ENCODE measurements around the gene SNAP29.
"Not testable (repeated sequence)": the region's sequence is repeated elsewhere in the genome, so short reads cannot be mapped to it uniquely, and the experiment has no call there.

SNAP29 gene

DNA sequence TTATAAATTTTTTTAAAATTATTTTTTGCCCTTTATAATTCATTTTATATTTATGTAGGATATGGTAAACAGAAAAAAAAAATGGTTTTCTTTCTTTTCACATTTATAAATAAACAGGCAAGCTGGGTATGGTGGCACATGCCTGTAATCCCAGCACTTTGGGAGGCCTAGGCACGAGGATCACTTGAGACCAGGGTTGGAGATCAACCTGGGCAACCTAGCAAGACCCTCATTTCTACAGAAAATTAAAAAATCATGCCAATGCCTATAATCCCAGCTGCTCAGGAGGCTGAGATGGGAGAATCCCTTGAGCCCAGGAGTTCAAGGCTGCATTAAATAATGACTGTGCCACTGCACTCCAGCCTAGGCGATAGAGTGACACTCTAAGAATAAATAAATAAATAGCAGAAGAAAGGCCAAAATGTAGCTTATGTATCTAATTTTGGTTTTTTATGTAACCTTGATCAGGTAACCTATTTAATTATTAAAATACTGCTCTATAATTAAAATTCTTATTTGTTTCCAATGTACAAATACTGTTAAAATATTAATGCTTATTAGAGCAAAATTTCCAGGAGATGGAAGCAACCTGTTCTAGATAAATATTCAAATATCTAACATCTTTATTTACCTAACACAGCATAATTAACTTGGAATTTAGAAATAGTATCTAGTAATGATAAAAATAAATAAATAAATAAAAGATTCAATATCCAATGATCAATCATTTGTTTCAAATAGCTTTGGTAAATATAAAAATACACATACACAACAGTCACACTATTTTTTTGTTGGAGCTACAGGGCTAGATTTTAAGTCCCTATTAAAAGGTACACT lies 21.6 kb upstream of the SNAP29 start:
- no peak for DNase-seq

DNA sequence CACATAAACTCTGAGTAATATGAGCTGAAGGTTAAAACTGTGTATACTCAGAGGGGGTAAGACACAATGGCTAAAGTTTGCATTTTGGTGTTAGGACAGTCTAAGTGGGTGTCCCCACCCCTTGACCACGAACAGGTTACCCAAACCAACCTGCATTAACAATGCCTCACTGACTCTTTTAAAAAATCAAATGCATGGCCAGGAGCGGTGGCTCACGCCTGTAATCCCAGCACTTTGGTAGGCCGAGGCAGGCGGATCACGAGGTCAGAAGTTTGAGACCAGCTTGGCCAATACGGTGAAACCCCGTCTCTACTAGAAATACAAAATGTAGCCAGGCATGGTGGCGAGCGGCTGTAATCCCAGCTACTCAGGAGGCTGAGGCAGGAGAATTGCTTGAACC lies 19.5 kb upstream of the SNAP29 start:
- DNase-seq: not testable (repeated sequence)

DNA sequence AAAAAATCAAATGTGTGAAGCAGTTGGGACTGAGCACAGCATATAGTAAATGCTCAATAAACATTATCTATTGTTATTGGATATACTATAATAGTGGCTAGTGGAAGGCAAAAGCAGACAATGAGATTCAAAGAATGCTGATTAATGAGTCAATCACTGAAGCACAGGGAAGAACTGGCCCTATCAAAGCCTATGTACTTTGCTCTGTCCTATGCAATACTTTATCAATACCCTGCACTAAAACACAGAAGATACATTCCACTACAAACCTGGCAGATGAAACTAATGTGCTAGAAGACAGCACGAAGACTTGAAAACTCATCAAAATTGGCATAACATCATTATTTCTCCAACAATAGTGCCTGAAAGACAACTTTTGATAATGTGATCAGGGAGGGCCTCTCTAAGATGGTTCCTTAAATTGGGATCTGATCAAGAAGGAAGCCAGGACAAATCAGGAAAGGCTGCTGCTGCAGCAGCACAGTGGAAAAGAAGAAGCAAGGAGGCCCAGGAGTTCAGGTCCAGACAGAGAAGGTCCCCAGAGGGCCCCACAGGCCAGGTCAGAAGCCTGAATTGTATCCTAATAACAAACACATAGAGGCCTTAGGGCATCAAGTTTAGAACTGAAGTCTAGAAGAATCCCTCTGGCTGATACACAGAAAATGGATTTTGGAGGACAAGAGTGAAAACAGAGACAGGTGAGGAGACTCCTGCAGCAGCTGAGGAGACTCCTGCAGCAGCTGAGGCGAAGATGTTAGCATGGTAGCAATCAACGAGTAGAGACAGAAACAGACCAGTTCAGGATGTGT lies 18.8 kb upstream of the SNAP29 start:
- no peak for DNase-seq

DNA sequence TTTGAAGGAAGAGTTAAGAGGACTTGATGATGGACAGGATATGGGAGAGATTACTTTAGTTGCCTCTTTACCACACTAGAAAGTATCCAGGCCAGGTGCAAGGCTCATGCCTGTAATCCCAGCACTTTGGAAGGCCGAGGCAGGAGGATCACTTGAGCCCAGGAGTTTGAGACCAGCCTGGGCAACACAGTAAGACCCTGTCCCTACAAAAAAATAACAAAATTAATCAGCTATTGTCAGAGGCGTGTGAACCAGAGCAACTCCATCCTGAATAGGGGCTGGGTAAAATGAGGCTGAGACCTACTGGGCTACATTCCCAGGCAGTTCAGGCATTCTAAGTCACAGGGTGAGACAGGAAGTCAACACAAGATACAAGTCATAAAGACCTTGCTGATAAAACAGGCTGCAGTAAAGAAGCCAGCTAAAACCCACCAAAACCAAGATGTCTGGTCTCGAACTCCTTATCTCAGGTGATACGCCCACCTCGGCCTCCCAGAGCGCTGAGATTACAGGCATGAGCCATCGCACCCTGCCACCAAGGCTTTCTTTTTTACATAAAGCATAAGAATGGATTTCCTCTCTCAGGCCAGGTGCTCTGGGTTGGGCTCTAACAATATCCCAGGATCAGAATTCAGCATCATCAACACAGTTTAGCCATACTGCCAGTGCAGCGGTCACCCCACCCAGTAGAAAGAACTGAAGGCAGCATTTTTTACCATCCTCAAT lies 18.0 kb upstream of the SNAP29 start:
- no peak for DNase-seq

DNA sequence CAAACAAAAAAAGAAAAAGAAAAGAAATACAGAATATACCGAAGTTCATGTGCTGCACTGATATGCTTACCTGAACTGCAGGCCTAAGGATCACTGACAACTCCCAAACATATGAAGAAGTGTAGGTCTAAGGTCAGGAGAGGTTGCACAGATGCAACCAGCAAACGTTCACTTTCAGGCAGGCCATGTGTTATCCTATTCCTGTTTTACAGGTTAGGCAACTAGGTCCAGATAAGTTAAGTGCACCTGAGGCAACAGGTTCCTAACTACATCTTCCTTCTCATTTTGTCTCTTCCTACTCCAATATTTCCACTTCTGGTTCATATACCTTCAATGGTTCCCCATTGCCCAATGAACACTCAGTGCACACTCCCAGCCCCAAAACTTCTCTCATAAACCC lies 15.3 kb upstream of the SNAP29 start:
- DNase-seq: no peak

DNA sequence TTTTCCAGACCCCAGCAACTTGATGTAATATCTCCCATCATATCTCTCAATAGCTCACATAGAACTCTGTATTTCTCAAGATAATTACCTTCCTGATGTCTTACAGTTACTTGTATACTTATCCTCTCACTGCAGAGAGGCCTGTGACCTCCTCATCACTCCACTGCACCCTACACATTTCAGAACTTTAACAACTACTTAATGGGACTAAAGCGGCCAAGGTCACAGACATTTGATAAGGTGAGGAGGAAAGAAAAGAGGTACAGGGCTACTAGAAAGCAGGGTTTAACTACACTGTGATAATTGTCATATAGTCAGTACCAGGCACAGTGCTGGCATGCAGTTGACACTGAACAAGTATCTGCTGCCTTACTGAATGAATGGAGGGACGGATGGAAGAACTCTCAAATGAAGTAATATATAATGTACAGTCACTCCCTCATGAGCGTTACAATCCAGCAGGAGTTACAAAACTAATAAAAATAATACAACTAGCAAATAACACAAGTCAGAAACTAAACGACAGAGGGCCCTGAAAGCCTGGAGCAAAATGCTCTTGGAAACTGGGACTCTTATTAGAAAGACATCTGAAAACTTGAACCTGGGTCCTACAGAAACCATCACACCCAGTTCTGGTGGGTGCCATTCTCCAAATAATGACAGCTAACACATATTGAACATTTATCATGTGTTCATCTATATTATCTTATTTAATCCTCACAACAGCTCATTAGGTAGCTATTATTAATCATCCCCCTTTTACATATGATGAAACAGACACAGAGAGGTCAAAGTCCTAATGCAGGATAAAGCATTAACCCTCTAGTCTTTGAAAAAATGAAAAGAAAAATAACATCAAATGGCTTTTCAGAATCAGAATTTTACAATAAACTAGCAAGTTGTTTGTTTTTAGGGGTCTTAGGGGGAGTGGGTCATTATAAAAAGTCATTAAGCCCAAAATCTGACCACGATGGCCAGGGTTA lies 14.5 kb upstream of the SNAP29 start:
- no peak for DNase-seq

DNA sequence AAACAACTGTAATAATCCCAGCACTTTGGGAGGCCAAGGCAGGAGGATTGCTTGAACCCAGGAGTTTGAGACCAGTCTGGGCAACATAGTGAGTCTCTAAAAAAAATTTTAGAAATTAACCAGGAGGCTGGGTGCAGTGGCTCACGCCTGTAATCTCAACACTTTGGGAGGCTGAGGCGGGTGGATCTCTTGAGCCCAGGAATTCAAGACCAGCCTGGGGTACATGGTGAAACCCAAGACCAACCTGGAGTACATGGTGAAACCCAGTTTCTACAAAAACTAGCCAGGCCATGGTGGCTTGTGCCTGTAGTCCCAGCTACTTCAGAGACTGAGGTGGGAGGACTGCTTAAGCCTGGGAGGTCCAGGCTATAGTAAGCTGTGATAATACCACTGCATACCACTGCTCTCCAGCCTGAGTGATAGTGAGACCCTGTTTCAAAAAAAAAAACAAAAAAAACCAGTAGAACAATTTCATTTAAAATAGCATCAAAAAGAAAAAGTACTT lies 11.4 kb upstream of the SNAP29 start:
- no peak for DNase-seq

DNA sequence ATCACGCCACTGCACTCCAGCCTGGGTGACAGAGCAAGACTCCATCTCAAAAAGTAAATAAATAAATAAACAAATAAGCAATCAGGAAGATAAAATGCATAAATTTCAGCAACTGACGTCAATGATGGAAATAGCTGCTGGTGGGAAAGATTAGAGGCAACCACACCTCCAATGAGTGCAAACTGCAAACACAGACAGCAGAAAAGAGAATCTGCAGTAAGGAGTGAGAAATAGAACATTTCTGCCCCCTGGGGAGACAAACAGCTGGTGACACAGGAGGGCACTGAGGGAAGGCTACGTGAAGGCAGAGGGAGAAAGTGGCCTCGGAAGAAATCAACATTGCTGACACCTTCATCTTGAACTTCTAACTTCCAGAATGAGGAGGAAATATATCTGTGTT lies 6.7 kb upstream of the SNAP29 start:
- DNase-seq: no peak

DNA sequence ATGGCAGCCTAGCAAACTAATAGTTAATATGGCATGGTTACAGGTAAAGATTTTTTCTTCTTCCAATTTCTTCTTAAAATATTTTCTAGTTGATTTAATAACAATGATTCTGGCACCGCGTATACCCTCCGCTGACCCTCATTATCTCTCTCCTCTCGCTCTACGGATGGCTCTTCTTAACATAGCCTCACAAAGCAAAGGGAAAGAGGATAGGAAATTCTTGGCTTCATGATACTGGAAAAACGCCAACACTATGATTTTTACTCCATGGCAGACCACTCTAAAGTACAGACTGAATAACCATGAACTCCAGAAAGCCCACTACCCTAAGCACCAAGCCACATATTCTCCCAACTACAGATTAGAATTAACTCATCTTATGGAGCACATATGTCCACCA lies 6.3 kb upstream of the SNAP29 start:
- no peak for DNase-seq

DNA sequence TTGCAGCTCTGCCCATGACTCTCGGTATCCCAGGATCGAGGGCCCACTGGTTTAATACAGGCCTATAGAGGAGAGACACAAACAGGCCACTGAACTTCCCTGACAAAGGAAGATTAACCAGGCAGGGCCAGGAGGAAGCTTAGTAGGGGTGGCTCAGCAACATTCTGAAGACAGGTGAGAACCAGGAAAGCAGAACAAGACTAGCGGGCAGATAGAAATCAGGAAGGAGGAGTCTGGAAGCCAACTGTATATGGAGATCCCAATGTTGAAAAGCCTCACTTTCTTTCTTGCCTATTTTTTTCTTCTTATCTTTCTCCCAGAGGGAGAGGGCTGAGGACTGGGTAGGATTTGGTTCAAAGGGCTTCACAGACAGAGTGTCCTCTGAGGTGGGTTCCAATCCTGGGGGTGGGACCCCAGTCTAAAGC lies 5.6 kb upstream of the SNAP29 start:
- DNase-seq: no peak

DNA sequence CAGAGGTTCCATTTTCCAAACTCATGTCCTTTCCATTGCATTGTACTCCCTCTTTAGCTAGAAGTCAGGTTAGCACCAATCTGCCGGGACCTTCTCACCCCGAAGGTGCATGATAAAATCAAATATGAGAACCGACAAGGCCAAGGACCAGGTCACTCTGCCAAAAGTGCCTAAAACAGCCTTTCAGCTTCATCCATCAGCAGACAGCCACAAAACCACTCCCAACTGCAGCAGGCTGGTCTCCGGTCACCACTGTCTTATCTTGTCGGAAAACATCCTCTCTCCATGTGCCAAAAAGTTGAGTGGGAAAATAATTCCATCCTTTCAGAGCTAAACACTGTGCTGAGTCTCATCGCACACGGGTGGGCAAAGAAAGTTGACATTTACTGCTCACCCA lies 1.6 kb upstream of the SNAP29 start:
- no peak for DNase-seq

DNA sequence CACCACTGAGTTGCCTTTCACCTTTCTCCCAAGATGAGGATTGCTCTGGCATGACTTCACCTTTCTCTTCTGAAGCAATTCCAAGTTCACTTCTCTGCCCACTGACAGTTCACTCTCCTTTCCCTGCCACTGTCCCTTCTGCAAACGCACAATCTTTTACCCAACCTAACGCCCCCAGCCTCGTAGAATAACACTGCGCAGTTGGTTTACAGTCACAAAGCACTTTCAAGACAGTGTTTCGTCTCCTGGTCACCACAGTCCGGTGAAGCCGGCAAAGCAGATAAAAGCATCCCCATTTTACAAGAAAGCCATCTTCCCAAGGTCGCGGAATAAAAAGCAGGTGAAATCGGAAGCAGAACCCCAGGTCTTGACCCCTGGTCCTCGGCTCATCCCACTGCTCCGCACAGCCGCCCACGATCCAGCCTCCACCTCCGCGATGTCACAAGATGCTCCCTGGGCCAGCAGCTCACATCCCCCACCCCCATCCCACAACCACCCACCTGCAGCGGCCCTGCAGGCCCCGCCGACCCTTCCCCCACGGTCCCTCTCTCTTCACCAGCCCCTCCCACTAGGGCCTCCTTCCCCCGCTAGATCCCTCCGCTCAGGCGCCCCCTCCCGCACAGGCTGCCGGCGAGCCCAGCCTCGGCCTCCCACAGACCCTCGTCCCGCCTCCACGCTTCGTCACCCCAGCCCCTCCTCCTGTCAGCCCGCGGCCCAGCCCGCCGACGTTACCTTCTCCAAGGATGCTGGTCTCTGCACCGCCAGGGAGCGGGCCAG lies 781 bp upstream of the SNAP29 start:
- DNase-seq: peak; percentile 88

DNA sequence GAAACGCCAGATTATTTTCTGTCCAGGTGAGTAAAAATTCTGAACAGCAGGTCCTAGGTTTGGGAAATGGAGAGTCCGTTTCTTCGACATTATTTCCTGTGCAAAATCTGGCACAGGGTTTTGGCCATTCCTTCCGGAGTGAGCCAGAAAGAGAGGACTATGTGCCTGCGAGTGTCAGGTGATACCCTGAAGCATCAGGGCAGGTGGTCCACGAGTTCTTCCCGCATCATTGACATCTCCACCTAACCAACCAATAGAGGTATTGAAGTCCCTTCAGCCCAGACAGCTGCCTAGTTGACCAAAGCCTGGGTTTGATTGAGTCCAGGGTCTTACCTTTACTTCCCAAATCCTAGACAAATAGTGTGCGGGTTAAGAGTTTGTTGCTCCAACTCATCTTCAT lies 808 bp downstream of the SNAP29 start:
- no peak for DNase-seq

DNA sequence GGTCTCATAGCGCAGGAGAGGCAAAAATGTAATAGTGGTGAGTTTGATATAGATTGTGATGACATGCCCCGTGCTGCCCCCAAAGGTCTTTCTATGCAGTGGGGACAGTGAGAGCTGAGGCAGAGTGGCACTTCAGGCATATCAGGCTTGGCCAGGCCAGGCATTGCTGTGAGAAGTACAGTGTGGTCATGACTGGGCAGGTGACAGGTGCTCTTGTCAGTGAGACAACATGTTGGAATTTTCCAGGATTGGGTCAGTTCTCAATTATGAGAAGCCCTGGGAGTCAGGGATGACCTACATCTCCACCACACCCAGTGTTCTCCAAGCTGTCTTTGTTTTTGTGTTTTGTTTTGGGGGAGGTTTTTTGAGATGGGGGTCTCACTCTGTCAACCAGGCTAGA lies 3.7 kb downstream of the SNAP29 start:
- no peak for DNase-seq

DNA sequence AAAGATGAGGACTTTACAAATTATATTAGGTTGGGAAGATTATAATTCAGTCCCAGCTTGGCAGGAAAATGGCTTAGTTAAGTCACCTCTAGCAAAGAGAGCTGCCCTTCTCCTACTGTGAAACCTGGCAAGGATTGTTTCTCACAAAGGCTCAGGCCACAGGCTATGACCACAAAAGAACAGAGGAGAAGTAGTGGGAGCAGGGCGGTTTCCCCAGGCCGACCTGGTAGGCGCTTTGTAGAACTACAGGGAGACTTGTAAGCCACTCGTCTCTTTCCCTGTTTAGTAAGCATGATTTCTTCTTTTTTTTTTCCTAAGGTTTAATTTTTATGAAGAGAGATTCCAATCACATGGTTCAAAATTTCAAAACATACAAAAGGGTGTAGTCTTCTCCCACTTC lies 4.6 kb downstream of the SNAP29 start:
- DNase-seq: no peak

DNA sequence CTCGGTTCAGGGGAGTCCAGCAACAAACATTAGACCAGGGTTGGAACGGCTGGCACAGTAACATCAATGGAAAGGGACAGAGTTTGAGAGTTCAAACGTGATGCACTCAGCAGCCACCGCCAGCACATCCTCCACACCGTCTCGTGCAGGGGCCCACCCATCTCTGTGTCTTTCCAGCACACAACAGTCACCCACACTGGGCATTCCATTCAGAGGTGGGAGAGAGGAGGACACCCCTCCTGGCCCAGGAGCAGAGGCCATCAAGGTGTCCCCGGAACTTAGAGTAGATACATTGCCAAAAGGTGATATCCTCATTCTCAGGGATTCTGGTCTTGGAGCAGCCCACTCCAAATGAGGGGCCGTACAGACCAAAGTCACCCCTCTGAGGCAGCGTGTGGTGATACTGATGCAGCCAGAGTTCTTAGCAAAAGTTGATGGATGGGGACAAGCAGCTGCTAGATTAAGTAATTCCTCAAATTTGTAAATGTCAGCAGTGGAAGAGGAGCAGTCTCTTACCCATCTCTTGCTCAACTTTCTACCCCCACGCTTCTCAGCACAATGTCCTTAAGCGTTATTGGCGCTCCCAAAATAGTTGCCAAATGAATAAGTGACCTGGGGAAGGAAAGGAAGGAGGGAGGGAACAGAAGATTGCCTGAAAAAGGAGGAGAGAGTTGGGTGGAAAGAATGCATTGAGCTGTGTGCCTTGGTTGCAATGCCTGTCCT lies 5.5 kb downstream of the SNAP29 start:
- DNase-seq: no peak

DNA sequence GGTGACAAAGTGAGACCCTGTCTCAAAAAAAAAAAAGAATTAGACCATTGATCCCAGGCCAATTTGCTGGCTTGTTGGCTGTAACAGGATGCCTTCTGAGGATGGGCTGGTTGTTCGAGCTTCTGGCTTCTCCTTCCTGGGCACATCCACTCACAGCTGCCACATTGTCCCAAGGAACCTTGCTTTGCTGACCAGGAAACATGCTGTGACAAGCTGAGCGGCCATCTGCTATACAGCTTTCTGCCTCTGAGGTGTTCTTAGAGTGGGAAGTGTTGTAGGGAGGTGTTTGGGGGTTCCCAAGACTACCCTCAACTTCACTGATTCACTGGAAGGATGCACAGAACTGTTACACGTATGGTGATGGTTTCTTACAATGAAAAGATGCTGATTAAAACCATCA lies 6.5 kb downstream of the SNAP29 start:
- DNase-seq: no peak

DNA sequence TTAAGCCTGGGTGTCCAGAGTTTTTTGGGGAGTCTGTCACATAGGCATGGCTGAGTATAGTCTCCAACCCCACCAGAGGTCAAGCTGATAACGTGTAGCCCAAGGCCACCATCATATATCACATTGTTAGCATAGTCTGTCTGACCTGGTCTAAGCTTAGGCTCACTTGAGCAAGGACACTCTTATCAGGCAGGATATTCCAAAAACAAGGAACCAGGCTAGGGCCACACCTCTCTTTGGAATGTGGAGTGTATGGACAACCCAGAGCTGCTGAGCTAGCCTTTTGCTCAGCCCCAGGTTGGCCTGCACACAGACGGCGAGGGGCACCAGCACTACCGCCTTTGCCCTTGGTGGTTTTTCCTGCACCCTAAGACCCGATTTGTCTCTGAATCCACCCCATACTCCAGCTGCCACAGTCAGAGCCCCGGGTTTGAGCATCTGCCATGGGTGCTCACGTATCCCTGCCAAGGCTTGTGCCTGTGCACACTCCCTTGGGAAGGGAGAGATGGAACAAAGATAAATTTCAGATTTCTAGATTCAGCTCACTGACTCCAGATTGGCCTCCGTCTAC lies 7.2 kb downstream of the SNAP29 start:
- DNase-seq: no peak

DNA sequence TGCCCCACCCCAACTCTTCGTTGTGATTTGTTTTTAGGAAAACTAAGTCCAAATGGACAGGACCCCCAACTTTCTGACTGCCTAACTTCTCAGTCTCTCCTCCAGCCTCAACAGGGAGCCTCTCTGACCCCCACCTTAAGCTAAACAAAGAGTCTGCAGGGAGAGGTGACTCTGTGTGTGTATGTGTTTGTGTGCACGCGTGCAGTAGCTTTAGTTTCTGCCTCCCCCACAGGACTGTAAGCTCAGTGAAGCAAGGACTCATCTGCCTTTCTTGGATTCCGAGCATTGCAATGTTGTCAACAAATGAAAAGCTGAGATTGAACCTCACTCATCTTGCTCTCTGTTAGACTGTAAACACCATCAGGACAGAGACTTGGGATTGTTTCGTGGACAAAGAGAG lies 7.9 kb downstream of the SNAP29 start:
- DNase-seq: no peak

Data from NCI-H146 (cell line).